ENCODE data around the gene LAMTOR2. TPM values are rescaled to one million over a fixed set of nuclear protein-coding genes. Genes with fewer than 3 reads are reported as not detected.

The LAMTOR2 gene
- total and polyA plus RNA-seq, 2 experiments from 2014 or later = 67.3 to 108 TPM

GRCh38 chr1:156053768-156054499, 648 bp upstream of the LAMTOR2 start, which contains the start of gene UBQLN4 (continued):
- TF ChIP-seq REST (IDR thresholded peaks at IDR 0.05; ENCODE audit: unreplicated experiment) (no peak), CTCF (conservative IDR thresholded peaks at IDR 0.05; ENCODE audit: low read depth in 2 of 2) (peak; percentile 28 to 69; a peak in 3 of 4 replicates), STAT1 (IDR thresholded peaks at IDR 0.05; ENCODE audit: unreplicated experiment) (no peak), NANOG (IDR thresholded peaks at IDR 0.05; ENCODE audit: borderline replicate concordance) (no peak), CREB1 (CRISPR knock-in tag; IDR thresholded peaks at IDR 0.05; ENCODE audit: low read depth) (no peak), ETS1 (IDR thresholded peaks at IDR 0.05) (no peak)

- H3K27ac ChIP-seq (ENCODE audit: low read depth) = peak overlapping the region; percentile 3; the same call in 1 of the 2 replicates
- peak overlapping the region; percentile 96; the same call in 1 of the 2 replicates for H2AFZ ChIP-seq
- peak overlapping the region; percentile 48; the same call in 1 of the 2 replicates for H3K27ac Mint-ChIP-seq
- peak overlapping the region; percentile 93 for H3K4me3 ChIP-seq
- H3K4me1 Mint-ChIP-seq = peaks cover 22% of the 10 kb centered on the region
- no peaks in the 10 kb centered on the region for H3K27me3 ChIP-seq (ENCODE audit: insufficient read depth)
- no peak for ATAC-seq
- peak overlapping the region; percentile 97 for H3K4me2 ChIP-seq
- H3K36me3 Mint-ChIP-seq (ENCODE audit: low read depth) = peaks cover 36% of the 10 kb centered on the region
- H3F3A ChIP-seq (replicated peaks; ENCODE audit: low read depth) = peaks cover 22% of the 10 kb centered on the region
- H3K27me3 Mint-ChIP-seq (ENCODE audit: insufficient read depth, low read depth, poor library complexity) = peaks cover 21% of the 10 kb centered on the region
- H3K4me1 ChIP-seq (ENCODE audit: insufficient read depth) = peaks cover 12% of the 10 kb centered on the region; the same call in 1 of the 2 replicates
- no peaks in the 10 kb centered on the region for H3K9me2 ChIP-seq (ENCODE audit: insufficient read depth)
- H4K20me1 ChIP-seq (replicated peaks; ENCODE audit: insufficient read depth) = peaks cover 12% of the 10 kb centered on the region
- H3K9me3 Mint-ChIP-seq = no peaks in the 10 kb centered on the region; the same call in 2 of the 3 replicates
- peaks cover 32% of the 10 kb centered on the region for H3K79me2 ChIP-seq (replicated peaks; ENCODE audit: insufficient read depth)
- peak overlapping the region; percentile 91 for H3K4me3 Mint-ChIP-seq
- no peaks in the 10 kb centered on the region for H3K36me3 ChIP-seq (ENCODE audit: insufficient read depth)
- DNase-seq (ENCODE audit: low spot score) = no peak
- no peak for TF ChIP-seq ZNF331 (CRISPR knock-in tag; IDR thresholded peaks at IDR 0.05; ENCODE audit: low read depth)
- no peak for TF ChIP-seq REST (IDR thresholded peaks at IDR 0.05; ENCODE audit: unreplicated experiment)
These were observed 883 bp downstream of the LAMTOR2 start for GRCh38 chr1:156055281-156056048.
